Camera-type eye (tissue), 1 donor: Measurements from ENCODE around the gene TNFSF11. TPM values are rescaled to one million over a fixed set of nuclear protein-coding genes. Genes with fewer than 3 reads are reported as not detected.

ENCODE experiments used
- total RNA-seq: library from RNA; depleted of rRNA; stranded (reverse); fragments of >200 nt; gene quantifications from one replicate; pipeline ENCODE4 v1.2.3, GENCODE V29; 2014

The TNFSF11 gene
- total RNA-seq, result 0.44 TPM

DNA sequence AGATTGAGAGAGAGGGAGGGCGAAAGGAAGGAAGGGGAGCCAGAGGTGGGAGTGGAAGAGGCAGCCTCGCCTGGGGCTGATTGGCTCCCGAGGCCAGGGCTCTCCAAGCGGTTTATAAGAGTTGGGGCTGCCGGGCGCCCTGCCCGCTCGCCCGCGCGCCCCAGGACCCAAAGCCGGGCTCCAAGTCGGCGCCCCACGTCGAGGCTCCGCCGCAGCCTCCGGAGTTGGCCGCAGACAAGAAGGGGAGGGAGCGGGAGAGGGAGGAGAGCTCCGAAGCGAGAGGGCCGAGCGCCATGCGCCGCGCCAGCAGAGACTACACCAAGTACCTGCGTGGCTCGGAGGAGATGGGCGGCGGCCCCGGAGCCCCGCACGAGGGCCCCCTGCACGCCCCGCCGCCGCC, at the start of gene TNFSF11:
TSS of gene TNFSF11 (plus strand) at position 142 of the 400 bp plus-strand sequence. CDS start at position 294, 152 bp downstream.

Other genes starting within 250 kb of the TNFSF11 start
- 0.55 TPM for gene FAM216B, start 207.4 kb downstream of the TNFSF11 start, total RNA-seq